ES-I3 (cell line): Measurements from ENCODE around the gene FRMD1.

Source experiments
- H3K36me3 ChIP-seq: 2 replicates; pipeline ENCODE4 v1.6.1; 2013; ENCODE audit warnings: mild to moderate bottlenecking, low read length, control low read depth, moderate library complexity; ENCODE audit not compliant: insufficient read depth
- H3K4me1 ChIP-seq: 2 replicates; pipeline ENCODE4 v1.6.1; 2013; ENCODE audit warnings: mild to moderate bottlenecking, control low read depth, low read length; ENCODE audit not compliant: insufficient read depth
- H3K9ac ChIP-seq: 2 replicates; pipeline ENCODE4 v1.6.1; 2013; ENCODE audit warnings: low read depth, mild to moderate bottlenecking, low read length, moderate library complexity
- H3K9me3 ChIP-seq: 2 replicates; pipeline ENCODE4 v1.6.1; 2013; ENCODE audit warnings: mild to moderate bottlenecking, low read length, moderate library complexity; ENCODE audit not compliant: control insufficient read depth, insufficient read depth

FRMD1 gene

GRCh38 chr6:168013250-168013915 is 65.6 kb downstream of the FRMD1 start:
- Histone ChIP-seq H3K9ac (no peak overlapping the region), H3K9me3 (peaks cover 8% of the 10 kb centered on the region; the same call in 1 of the 2 replicates)

GRCh38 chr6:168012431-168013249 is 66.4 kb downstream of the FRMD1 start:
- Histone ChIP-seq H3K36me3 (no peaks in the 10 kb centered on the region), H3K9me3 (peaks cover 8% of the 10 kb centered on the region; the same call in 1 of the 2 replicates), H3K4me1 (peaks cover 9% of the 10 kb centered on the region; the same call in 1 of the 2 replicates), H3K9ac (no peak overlapping the region)

More at GRCh38 chr6:168013250-168013915, 65.6 kb downstream of the FRMD1 start:
- Histone ChIP-seq H3K36me3 (no peaks in the 10 kb centered on the region), H3K4me1 (peaks cover 9% of the 10 kb centered on the region; the same call in 1 of the 2 replicates)

GRCh38 chr6:168011291-168011690 is 67.7 kb downstream of the FRMD1 start:
- 0 out of 2 replicates have a peak, but pooled peaks cover under 1% of the 10 kb centered on the region for H3K4me1 ChIP-seq
- no peaks in the 10 kb centered on the region for H3K36me3 ChIP-seq
- H3K9ac ChIP-seq: no peak overlapping the region
- peaks cover 8% of the 10 kb centered on the region; the same call in 1 of the 2 replicates for H3K9me3 ChIP-seq

- no peak overlapping the region for H3K9ac ChIP-seq
- H3K4me1 ChIP-seq: no peaks in the 10 kb centered on the region
- peaks cover 8% of the 10 kb centered on the region; the same call in 1 of the 2 replicates for H3K9me3 ChIP-seq
- H3K36me3 ChIP-seq: no peaks in the 10 kb centered on the region
Observed at GRCh38 chr6:168009331-168009730, 69.7 kb downstream of the FRMD1 start.

- Histone ChIP-seq H3K9ac (no peak overlapping the region), H3K36me3 (no peaks in the 10 kb centered on the region), H3K4me1 (no peaks in the 10 kb centered on the region), H3K9me3 (peaks cover 8% of the 10 kb centered on the region; the same call in 1 of the 2 replicates)
Observed at GRCh38 chr6:168007592-168008338, 71.2 kb downstream of the FRMD1 start.

GRCh38 chr6:168005796-168006195 is 73.2 kb downstream of the FRMD1 start:
- H3K9ac ChIP-seq: no peak overlapping the region
- peaks cover 3% of the 10 kb centered on the region; the same call in 1 of the 2 replicates for H3K9me3 ChIP-seq
- H3K36me3 ChIP-seq: no peaks in the 10 kb centered on the region
- no peaks in the 10 kb centered on the region for H3K4me1 ChIP-seq

- no peaks in the 10 kb centered on the region for H3K4me1 ChIP-seq
- no peaks in the 10 kb centered on the region for H3K9me3 ChIP-seq
- no peak overlapping the region for H3K9ac ChIP-seq
- H3K36me3 ChIP-seq: no peaks in the 10 kb centered on the region
Observed at GRCh38 chr6:168004945-168005344, 74.1 kb downstream of the FRMD1 start.

GRCh38 chr6:168004023-168004422 is 75.0 kb downstream of the FRMD1 start:
- Histone ChIP-seq H3K9me3 (no peaks in the 10 kb centered on the region), H3K4me1 (no peaks in the 10 kb centered on the region), H3K9ac (no peak overlapping the region), H3K36me3 (no peaks in the 10 kb centered on the region)
